HepG2 (cell line): ENCODE measurements around the gene BSG.

Experiments used
- ZNF597 ChIP-seq: sonication (generic); formaldehyde crosslinking; IDR thresholded peaks from 2 replicates; pipeline ENCODE4 v1.5.0; 2020; ENCODE audit warnings: missing genetic modification reagents
- ZSCAN29 ChIP-seq: sonication (generic); formaldehyde crosslinking; conservative IDR thresholded peaks from 2 replicates; pipeline ENCODE4 v1.4.0; 2020; ENCODE audit warnings: mild to moderate bottlenecking, missing genetic modification reagents

GRCh38 chr19:570937-571565, 1.3 kb upstream of the BSG start:
- TF ChIP-seq ZSCAN29, result no peak
- no peak for TF ChIP-seq ZNF597 (CRISPR knock-in tag)
